SK-N-MC (cell line): Measurements from ENCODE around the gene DHCR7.
A peak's percentile ranks its signal among the peaks of the same experiment; 100 is the strongest.

Source experiments
- EZH2 ChIP-seq: fragments of 200-600 bp; sonication (generic); IDR thresholded peaks from one replicate; pipeline ENCODE4 v1.6.1; 2017; ENCODE audit warnings: antibody characterized with exemption
- FOXP2 ChIP-seq: optimal IDR thresholded peaks from 2 replicates; pipeline ENCODE3; 2011; ENCODE audit warnings: mild to moderate bottlenecking, moderate library complexity; ENCODE audit not compliant: insufficient read depth; ENCODE audit errors: extremely low read length, control extremely low read depth
- POLR2AphosphoS5 ChIP-seq: IDR thresholded peaks from 2 replicates; pipeline ENCODE4 v1.6.1; 2012; ENCODE audit warnings: mild to moderate bottlenecking, low read depth, low read length, borderline replicate concordance

DNA sequence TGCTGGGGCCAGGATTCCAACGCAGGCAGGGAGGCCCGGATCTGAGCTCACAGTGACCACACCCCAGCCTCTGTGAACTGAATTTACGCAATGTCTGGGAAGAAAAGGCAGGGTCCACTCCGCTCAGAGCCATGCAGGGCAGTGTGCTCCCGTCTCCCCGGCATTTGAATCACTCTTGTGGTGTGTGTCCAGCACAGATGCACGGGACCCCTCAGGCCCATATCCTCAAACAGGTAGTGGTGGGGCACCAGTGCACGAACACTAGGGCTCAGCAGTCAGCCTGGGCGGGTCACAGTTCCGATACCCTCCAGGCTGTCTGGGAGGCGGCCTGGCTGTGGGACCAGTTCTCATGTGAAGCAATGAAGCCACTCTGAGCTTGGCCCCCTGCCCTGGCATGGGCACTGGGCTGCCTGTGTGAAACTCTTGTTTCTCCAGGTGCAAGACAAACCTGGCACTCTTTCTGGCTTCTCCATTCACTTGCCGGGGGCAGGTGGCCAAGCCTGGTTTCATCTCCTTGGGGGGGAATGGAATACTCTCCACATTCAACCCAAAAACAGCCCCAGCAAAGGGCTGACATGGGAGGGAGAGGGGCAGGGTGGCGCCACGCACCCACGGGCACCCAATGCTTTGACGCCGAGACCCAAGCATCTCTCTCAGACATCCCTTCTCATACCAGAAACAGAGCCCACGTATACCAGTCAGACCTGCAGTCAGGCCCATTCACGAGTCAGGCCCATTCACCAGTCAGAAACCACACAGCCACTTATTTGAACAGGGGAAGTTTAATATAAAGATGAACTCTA, 14.3 kb downstream of the DHCR7 start:
- TF ChIP-seq POLR2AphosphoS5: 0 out of 2 replicates have a peak, but pooled peaks have one; percentile 22
- no peak for TF ChIP-seq EZH2
- no peak for TF ChIP-seq FOXP2
